Middle frontal gyrus (tissue), 1 donor: Measurements from ENCODE around the gene CRIP2.
A peak's percentile ranks its signal among the peaks of the same experiment; 100 is the strongest.

Source experiments
- DNase-seq: peaks from one replicate; pipeline ENCODE4 v3.0.0-alpha.2; 2015; ENCODE audit warnings: low spot score; ENCODE audit errors: extremely low spot score

The CRIP2 gene

GRCh38 chr14:105497671-105498429 lies 23.2 kb downstream of the CRIP2 start:
- DNase-seq: no peak

DNA sequence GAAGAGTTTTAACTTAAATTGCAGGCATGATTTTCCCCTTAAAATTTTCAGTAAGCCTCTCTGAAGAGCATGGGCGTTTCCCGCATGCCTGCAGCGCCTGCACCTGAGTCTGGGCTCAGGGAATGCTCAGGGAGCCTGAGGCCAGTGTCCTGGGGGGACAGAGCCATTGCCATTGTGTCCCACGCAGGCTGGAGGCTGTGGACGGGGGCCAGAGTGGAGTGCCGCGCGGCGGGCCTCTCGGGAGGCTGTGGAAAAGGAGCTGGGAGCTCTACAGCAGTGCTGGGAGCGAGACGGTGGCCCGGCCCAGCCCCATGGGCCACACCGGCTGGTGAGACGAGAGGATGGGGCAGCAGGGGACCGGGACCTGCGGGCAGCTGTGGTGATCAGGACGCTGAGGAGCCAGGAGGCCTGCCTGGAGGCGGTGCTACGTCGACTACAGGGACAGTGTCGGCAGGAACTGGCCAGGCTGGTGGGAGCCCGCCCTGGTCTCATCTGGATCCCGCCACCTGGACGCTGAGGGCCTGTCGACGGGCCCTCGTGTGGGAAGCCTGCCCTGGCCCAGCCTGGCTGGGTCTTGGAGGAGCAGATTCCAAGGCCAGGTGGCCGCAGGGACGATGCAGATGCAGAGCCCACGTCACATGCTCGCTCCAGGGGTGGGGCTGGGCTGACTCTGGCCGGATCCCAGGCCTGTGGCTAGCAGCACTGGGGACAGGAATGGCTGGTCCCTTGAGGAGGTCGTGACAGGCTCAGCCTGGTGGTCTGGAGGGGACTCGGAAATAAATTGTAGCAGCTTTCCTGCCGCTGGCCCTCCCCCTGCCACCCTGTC lies 24.0 kb downstream of the CRIP2 start:
- no peak for DNase-seq

- DNase-seq: peak; percentile 80
Measured at GRCh38 chr14:105499256-105500035, 24.8 kb downstream of the CRIP2 start.

GRCh38 chr14:105500036-105500725 lies 25.6 kb downstream of the CRIP2 start:
- DNase-seq: no peak

- DNase-seq: no peak
Measured at GRCh38 chr14:105500726-105501101, 26.1 kb downstream of the CRIP2 start.

- no peak for DNase-seq
Measured at GRCh38 chr14:105501504-105502291, 27.1 kb downstream of the CRIP2 start.

DNA sequence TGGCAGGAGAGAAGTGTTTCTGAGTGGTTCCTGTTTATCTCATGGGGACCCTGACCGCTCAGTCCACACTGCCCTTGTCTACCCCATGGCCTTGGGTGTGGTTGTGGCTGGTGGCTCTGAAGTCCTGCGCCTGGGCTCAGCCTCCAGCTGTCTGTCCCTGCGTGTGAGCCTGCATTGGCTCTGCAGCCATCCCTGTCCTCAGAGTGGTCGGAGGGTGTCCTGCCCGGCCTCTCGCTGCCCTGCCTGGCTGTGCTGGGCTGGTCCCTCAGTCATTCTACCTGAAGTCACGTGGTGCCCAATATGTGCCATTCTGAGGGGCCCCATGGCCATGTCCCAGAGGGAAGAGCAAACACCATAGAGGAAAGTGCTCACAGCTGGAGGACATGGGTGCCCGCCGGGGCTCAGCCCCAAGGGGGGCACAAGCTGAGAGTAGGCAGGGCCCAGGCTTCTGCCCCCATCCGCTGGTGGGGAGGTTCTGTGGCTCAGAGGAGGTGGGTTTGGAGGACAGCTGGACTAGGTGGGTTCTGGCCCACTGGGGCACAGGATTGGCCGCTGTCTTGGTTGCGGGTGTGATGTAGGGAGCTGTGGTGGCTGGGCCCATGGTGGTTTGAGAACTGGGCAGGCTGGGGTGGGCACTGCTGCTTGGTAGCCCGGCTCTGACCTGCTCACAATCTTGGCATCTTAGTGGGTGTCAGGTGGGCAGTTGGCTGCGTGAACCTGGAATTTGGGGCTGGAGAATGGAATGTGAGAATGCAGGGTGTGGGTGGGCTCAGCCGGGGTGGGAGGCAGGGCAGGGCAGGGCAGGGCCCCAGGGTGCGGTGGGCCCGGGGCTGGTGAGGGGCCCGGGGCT lies 28.1 kb downstream of the CRIP2 start:
- DNase-seq: no peak

GRCh38 chr14:105503296-105503640 lies 28.6 kb downstream of the CRIP2 start:
- DNase-seq: no peak

DNA sequence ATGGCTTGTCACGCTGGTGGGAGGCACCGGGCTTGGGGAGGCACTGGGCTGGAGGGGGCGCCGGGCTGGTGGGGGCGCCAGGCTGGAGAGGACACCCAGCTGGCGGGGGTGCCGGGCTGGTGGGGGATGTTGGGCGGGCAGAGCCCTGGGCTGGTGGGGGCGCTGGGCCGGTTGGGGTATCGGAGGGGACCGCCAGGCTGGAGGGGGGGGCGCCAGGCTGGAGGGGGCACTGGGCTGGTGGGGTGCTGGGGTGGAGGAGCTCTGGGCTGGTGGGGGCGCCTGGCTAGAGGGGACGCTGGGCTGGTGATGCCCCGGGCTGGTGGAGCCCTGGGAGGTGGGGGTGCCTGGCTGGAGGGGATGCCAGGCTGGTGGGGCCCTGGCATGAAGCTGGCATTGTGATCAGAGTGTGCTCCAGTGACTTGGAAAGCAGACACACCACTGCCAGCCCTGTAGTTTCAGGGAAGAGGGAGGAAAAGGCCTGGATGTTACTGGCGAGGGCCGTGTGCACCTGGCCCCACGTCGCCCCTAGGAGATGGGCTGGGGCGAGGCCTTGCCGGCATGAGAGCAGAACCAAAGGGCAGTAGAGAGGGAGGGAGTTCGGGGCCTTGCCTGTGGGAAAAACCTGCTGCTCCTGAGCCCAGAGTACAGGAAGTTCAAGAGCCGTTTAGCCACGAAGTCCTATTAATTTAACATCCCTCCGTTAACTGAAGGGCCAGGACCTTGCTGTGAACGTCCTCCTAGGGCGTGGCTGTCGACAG lies 29.5 kb downstream of the CRIP2 start:
- DNase-seq: no peak

GRCh38 chr14:105505101-105505500 lies 30.5 kb downstream of the CRIP2 start:
- no peak for DNase-seq

- no peak for DNase-seq
Measured at GRCh38 chr14:105507247-105507646, 32.6 kb downstream of the CRIP2 start.

GRCh38 chr14:105508069-105508468 lies 33.4 kb downstream of the CRIP2 start:
- DNase-seq: no peak

DNA sequence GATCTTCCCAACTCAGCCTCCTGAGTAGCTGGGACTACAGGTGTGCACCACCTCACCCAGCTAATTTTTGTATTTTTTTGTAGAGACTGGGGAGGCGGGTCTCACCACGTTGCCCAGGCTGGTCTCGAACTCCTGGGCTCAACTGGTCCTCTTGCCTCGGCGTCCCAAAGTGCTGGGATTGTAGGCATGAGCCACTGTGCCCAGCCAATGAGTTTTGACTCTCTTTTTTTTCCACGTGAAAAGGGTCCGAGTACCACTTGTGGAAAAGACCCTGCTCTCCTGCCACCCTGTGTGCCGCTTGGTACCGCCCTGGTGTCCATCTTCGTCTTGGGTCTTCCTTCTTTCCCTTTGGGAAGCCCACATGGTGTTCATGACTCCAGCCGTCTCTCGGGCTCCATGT lies 34.0 kb downstream of the CRIP2 start:
- DNase-seq: no peak

DNA sequence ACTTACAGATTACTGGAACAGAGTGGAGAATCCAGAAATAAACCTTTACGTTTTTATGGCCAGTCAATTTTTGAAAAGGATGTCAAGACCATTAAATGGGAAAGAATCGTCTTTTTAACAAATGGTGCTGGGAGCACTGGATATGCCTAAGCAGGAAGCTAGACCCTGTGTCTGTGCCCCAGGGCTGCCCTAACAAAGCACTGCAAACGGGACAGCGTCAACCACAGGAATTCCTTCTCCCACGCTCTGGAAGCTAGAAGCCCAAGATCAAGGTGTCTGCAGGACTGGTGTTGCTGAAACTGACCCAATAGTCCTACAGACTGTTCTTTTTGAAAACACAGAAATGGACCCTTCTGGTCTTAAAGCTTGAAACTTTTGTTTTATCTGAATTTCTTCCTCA lies 42.5 kb downstream of the CRIP2 start:
- DNase-seq: no peak

- no peak for DNase-seq
Measured at GRCh38 chr14:105519946-105520698, 45.5 kb downstream of the CRIP2 start.

GRCh38 chr14:105525326-105525725 lies 50.7 kb downstream of the CRIP2 start:
- no peak for DNase-seq

- DNase-seq: peak; percentile 5
Measured at GRCh38 chr14:105525861-105526775, 51.5 kb downstream of the CRIP2 start, which contains the start of gene TMEM121. Gene TMEM121 (plus strand): TSS chr14:105526583. CDS start chr14:105528835, 2,252 bp downstream.
